GM12892 (cell line): ENCODE results near the gene NFKBIZ. TPM values are rescaled to one million over a fixed set of nuclear protein-coding genes. Genes with fewer than 3 reads are reported as not detected.

Source experiments
- DNase-seq: peaks from one replicate; pipeline ENCODE4 v3.0.0; 2011; ENCODE audit not compliant: insufficient read length
- FAIRE-seq: peaks from 2 replicates; lab custom pipeline; 2011; peaks lifted over from hg19 to GRCh38; lab: Jason Lieb, UNC
- POLR2A ChIP-seq: IDR thresholded peaks from 2 replicates; pipeline ENCODE4 v1.6.1; 2011; ENCODE audit warnings: low read depth, low read length, control low read depth
- POLR2AphosphoS5 ChIP-seq: IDR thresholded peaks from 2 replicates; pipeline ENCODE4 v1.6.1; 2011; ENCODE audit warnings: low read depth, low read length, control low read depth
- TAF1 ChIP-seq: IDR thresholded peaks from 2 replicates; pipeline ENCODE4 v1.6.1; 2011; ENCODE audit warnings: low read depth, mild to moderate bottlenecking, control low read depth, low read length, borderline replicate concordance
- polyA plus RNA-seq: library from polyadenylated mRNA; unstranded; fragments of >200 nt; gene quantifications from one replicate; pipeline ENCODE4 v1.2.1, GENCODE V29; 2012; ENCODE audit warnings: missing spikeins, inconsistent platforms; ENCODE audit not compliant: missing spikeins

The NFKBIZ gene
- polyA plus RNA-seq: 27.7 TPM

- peak; percentile 90 for TF ChIP-seq TAF1
- peak; percentile 99 for TF ChIP-seq POLR2A
- TF ChIP-seq POLR2AphosphoS5: peak; percentile 96
- peak; percentile 79 for DNase-seq
- peak; percentile 96 for FAIRE-seq
These were observed at the start of gene NFKBIZ for GRCh38 chr3:101848754-101849713. Gene NFKBIZ, plus strand, starts transcription at chr3:101849514. Its CDS starts 115 bp downstream, at chr3:101849629.

GRCh38 chr3:101801174-101801573, 48.1 kb upstream of the NFKBIZ start:
- TF ChIP-seq POLR2AphosphoS5: no peak
- no peak for TF ChIP-seq TAF1
- TF ChIP-seq POLR2A: no peak
- no peak for FAIRE-seq
- DNase-seq: no peak

- FAIRE-seq: no peak
These were observed 47.1 kb upstream of the NFKBIZ start for GRCh38 chr3:101802179-101802578.

GRCh38 chr3:101803173-101803782, 46.0 kb upstream of the NFKBIZ start:
- DNase-seq (no peak), FAIRE-seq (peak; percentile 94)
- no peak for TF ChIP-seq POLR2A

More at GRCh38 chr3:101802179-101802578, 47.1 kb upstream of the NFKBIZ start:
- DNase-seq: no peak
- TF ChIP-seq TAF1: no peak
- TF ChIP-seq POLR2AphosphoS5: no peak
- TF ChIP-seq POLR2A: no peak

GRCh38 chr3:101803939-101804338, 45.4 kb upstream of the NFKBIZ start:
- no peak for TF ChIP-seq POLR2AphosphoS5
- TF ChIP-seq POLR2A: no peak
- no peak for TF ChIP-seq TAF1
- DNase-seq (no peak), FAIRE-seq (no peak)

- FAIRE-seq: no peak
- no peak for TF ChIP-seq TAF1
- no peak for TF ChIP-seq POLR2A
- TF ChIP-seq POLR2AphosphoS5: no peak
- DNase-seq: no peak
These were observed 42.8 kb upstream of the NFKBIZ start for GRCh38 chr3:101806491-101806890.

GRCh38 chr3:101807888-101808287, 41.4 kb upstream of the NFKBIZ start:
- FAIRE-seq (peak; percentile 84), DNase-seq (no peak)
- no peak for TF ChIP-seq POLR2A
- TF ChIP-seq POLR2AphosphoS5: no peak
- TF ChIP-seq TAF1: no peak

- no peak for TF ChIP-seq POLR2AphosphoS5
- no peak for TF ChIP-seq TAF1
- TF ChIP-seq POLR2A: no peak
- FAIRE-seq (peak; percentile 82), DNase-seq (no peak)
These were observed 39.9 kb upstream of the NFKBIZ start for GRCh38 chr3:101809178-101810021.

- DNase-seq: no peak
- FAIRE-seq: no peak
- TF ChIP-seq POLR2AphosphoS5 (no peak), POLR2A (no peak), TAF1 (no peak)
These were observed 39.3 kb upstream of the NFKBIZ start for GRCh38 chr3:101810022-101810418.

GRCh38 chr3:101811875-101812274, 37.4 kb upstream of the NFKBIZ start:
- no peak for DNase-seq
- no peak for FAIRE-seq
- TF ChIP-seq TAF1 (no peak), POLR2A (no peak), POLR2AphosphoS5 (no peak)

- TF ChIP-seq TAF1: no peak
- no peak for TF ChIP-seq POLR2AphosphoS5
- no peak for TF ChIP-seq POLR2A
- no peak for DNase-seq
- FAIRE-seq: no peak
These were observed 36.4 kb upstream of the NFKBIZ start for GRCh38 chr3:101812895-101813294.
